Sigmoid colon (tissue), 4 donors: ENCODE data around the gene SQOR.

Experiments used
- CTCF ChIP-seq, 4 experiments: fragments of 450-650 bp in 3 of 4; fragments of 200-600 bp in 1 of 4; IDR thresholded peaks; one replicate each; pipeline ENCODE4 v1.5.1; 2016 to 2019; ENCODE audit warnings: antibody characterized with exemption in 4 of 4, mild to moderate bottlenecking in 3 of 4, moderate library complexity in 2 of 4
- EP300 ChIP-seq, 4 donors: sonication (generic); formaldehyde crosslinking; IDR thresholded peaks; one replicate each; pipeline ENCODE4 v1.6.1; 2017; ENCODE audit warnings: antibody characterized with exemption in 4 of 4
- POLR2A ChIP-seq, 2 donors: fragments of 450-650 bp; IDR thresholded peaks; one replicate each; pipeline ENCODE4 v1.6.1; 2016; ENCODE audit warnings: antibody characterized with exemption in 2 of 2, mild to moderate bottlenecking in 2 of 2, moderate library complexity in 2 of 2
- POLR2AphosphoS5 ChIP-seq, 4 donors: sonication (generic); formaldehyde crosslinking; IDR thresholded peaks; one replicate each; pipeline ENCODE4 v1.6.1; 2017; ENCODE audit warnings: antibody characterized with exemption in 4 of 4

GRCh38 chr15:45630917-45631691, 3.7 kb upstream of the SQOR start:
- TF ChIP-seq POLR2A (IDR thresholded peaks at IDR 0.05) (no peak), EP300 (IDR thresholded peaks at IDR 0.05) (no peak), CTCF (IDR thresholded peaks at IDR 0.05) (no peak), POLR2AphosphoS5 (IDR thresholded peaks at IDR 0.05) (no peak)
